HepG2 (cell line): ENCODE data around the gene PRTN3. TPM values are rescaled to one million over a fixed set of nuclear protein-coding genes. Genes with fewer than 3 reads are reported as not detected.
A peak's percentile ranks its signal among the peaks of the same experiment; 100 is the strongest.

Source experiments
- ATAC-seq: fragments of 200-7000 bp; cut with Tn5 transposase; 3 replicates; pipeline ENCODE4 v1.9.1; 2020; ENCODE audit warnings: mild to moderate bottlenecking, moderate library complexity
- Bru-seq: library from RNA; stranded (reverse); fragments of 400-500 nt; gene quantifications from one replicate; lab custom pipeline; 2021; lab: Mats Ljungman, UMichigan
- BruChase-seq, 2 experiments: library from RNA; stranded (reverse); fragments of 400-500 nt; gene quantifications; one replicate each; lab custom pipeline; 2021; lab: Mats Ljungman, UMichigan
- BruUV-seq: library from RNA; stranded (reverse); fragments of 400-500 nt; replicated peaks from 2 replicates; lab custom pipeline; 2021; lab: Mats Ljungman, UMichigan
- CTCF ChIA-PET: fragments of 300-600 bp; formaldehyde crosslinking; extraction: SDS; loops from one replicate; lab custom pipeline; 2021; ENCODE audit warnings: low total read pairs, inconsistent platforms, low intra/inter-chr PET ratio; lab: Yijun Ruan, JAX
- POLR2A ChIA-PET: fragments of 350-600 bp; sonication (Branson Sonifier 250); formaldehyde crosslinking; loops from one replicate; lab custom pipeline; 2020; ENCODE audit warnings: antibody characterized with exemption, inconsistent platforms; lab: Yijun Ruan, JAX
- DNase-seq: peaks from one replicate; pipeline ENCODE4 v3.0.0-alpha.2; 2015; ENCODE audit warnings: low spot score
- FAIRE-seq: peaks from 3 replicates; lab custom pipeline; 2011; peaks lifted over from hg19 to GRCh38; lab: Jason Lieb, UNC
- H2AFZ ChIP-seq: one replicate; pipeline ENCODE4 v1.6.1; 2011; ENCODE audit warnings: low read length, inconsistent platforms
- H3K27ac ChIP-seq: fragments of 300-600 bp; 3 replicates; pipeline ENCODE4 v1.8.0; 2011; ENCODE audit warnings: mixed run types, mild to moderate bottlenecking, mixed read lengths, low read length, inconsistent platforms; ENCODE audit not compliant: insufficient read depth; ENCODE audit errors: extremely low read length
- H3K27me3 ChIP-seq, 2 experiments: fragments of 200-600 bp in 1 of 2; 2 replicates in 1 of 2; 3 replicates in 1 of 2; pipeline versions ENCODE4 v1.6.0 to v1.8.0; 2011; ENCODE audit warnings: low read length in 2 of 2, mild to moderate bottlenecking in 2 of 2, moderate library complexity in 2 of 2, inconsistent platforms in 1 of 2; ENCODE audit not compliant: insufficient read depth in 2 of 2, control insufficient read depth in 1 of 2
- H3K36me3 ChIP-seq, 2 experiments: fragments of 200-600 bp in 1 of 2; replicated peaks in 1 of 2; 2 replicates in 1 of 2; 3 replicates in 1 of 2; pipeline versions ENCODE4 v1.5.1 to v1.8.0; 2011; ENCODE audit warnings: low read length in 2 of 2, inconsistent platforms in 1 of 2; ENCODE audit not compliant: insufficient read depth in 2 of 2, control insufficient read depth in 1 of 2
- H3K4me1 ChIP-seq: 2 replicates; pipeline ENCODE4 v1.5.1; 2012; ENCODE audit warnings: low read length, inconsistent platforms; ENCODE audit not compliant: insufficient read depth
- H3K4me2 ChIP-seq: 2 replicates; pipeline ENCODE4 v1.6.0; 2011; ENCODE audit warnings: low read depth, low read length, inconsistent platforms
- H3K4me3 ChIP-seq, 3 experiments: fragments of 200-600 bp in 1 of 3; sonication (generic), shearing (Covaris generic) in 1 of 3; replicated peaks in 1 of 3; 2 replicates each; pipeline ENCODE4 v1.5.1; 2011 to 2016; ENCODE audit warnings: low read length in 3 of 3, inconsistent platforms in 2 of 3, low read depth in 2 of 3, mild to moderate bottlenecking in 2 of 3, control low read depth in 1 of 3, mixed read lengths in 1 of 3; ENCODE audit not compliant: insufficient read depth in 1 of 3
- H3K79me2 ChIP-seq: one replicate; pipeline ENCODE4 v1.6.1; 2011; ENCODE audit warnings: low read length, inconsistent platforms; ENCODE audit not compliant: insufficient read depth
- H3K9ac ChIP-seq: 2 replicates; pipeline ENCODE4 v1.6.0; 2011; ENCODE audit warnings: mild to moderate bottlenecking, low read depth, low read length, inconsistent platforms; ENCODE audit not compliant: insufficient read depth
- H3K9me3 ChIP-seq: 2 replicates; pipeline ENCODE4 v1.5.1; 2012; ENCODE audit warnings: mild to moderate bottlenecking, low read length
- H4K20me1 ChIP-seq: 2 replicates; pipeline ENCODE4 v1.6.0; 2011; ENCODE audit warnings: inconsistent platforms, mild to moderate bottlenecking, low read length, moderate library complexity; ENCODE audit not compliant: insufficient read depth
- FUBP1 ChIP-seq: sonication (generic); formaldehyde crosslinking; IDR thresholded peaks from 2 replicates; pipeline ENCODE4 v1.5.1; 2020; ENCODE audit warnings: missing genetic modification reagents, mild to moderate bottlenecking, borderline replicate concordance
- HNRNPL ChIP-seq: fragments of 200-400 bp; formaldehyde crosslinking; IDR thresholded peaks from 2 replicates; pipeline ENCODE4 v1.6.1; 2017; ENCODE audit warnings: mild to moderate bottlenecking, low read depth, low read length
- ZNF687 ChIP-seq: sonication (generic); formaldehyde crosslinking; IDR thresholded peaks from 2 replicates; pipeline ENCODE4 v1.5.1; 2020; ENCODE audit warnings: mild to moderate bottlenecking, missing genetic modification reagents, moderate library complexity
- WGBS: methylation state at CpG from one replicate; pipeline ENCODE4 v1.1.6; 2017; ENCODE audit warnings: low lambda C conversion rate; 5-methylcytosine and 5-hydroxymethylcytosine counted together
- in situ Hi-C: cut with HindIII; loops from 2 replicates; pipeline ENCODE4 v1.10.0; 2017; ENCODE audit warnings: low pct_unique_long_range_greater_than_20kb; ENCODE audit not compliant: extremely low pct_ligation_motif_present
- intact Hi-C: fragments of 100-400 bp; cut with micrococcal nuclease; formaldehyde crosslinking; loops from one replicate; pipeline ENCODE4 v1.10.0; 2022; ENCODE audit not compliant: unreplicated experiment
- long read RNA-seq, 2 experiments: library from RNA in 1 of 2; library from polyadenylated mRNA in 1 of 2; stranded (forward) in 1 of 2; unstranded in 1 of 2; transcript quantifications; one replicate each; pipeline ENCODE4 v2.0.0, GENCODE V29; 2019 to 2022
- polyA minus RNA-seq, 3 experiments: library from RNA; depleted of rRNA, polyadenylated mRNA; stranded (reverse); fragments of >200 nt; gene quantifications; 2 replicates each; pipeline ENCODE4 v1.2.3, GENCODE V29; 2011; ENCODE audit warnings: low replicate concordance in 1 of 3
- polyA plus RNA-seq, 8 experiments: library from polyadenylated mRNA; depleted of rRNA in 3 of 8; stranded (reverse) in 7 of 8; unstranded in 1 of 8; fragments of >200 nt; fragmentation: Illumina TruSeq in 4 of 8; extraction: Trizol in 4 of 8; gene quantifications; 2 replicates each; pipeline versions ENCODE4 v1.2.1 to v1.2.3, GENCODE V29; 2011 to 2016; ENCODE audit warnings: low read depth in 4 of 8, missing spikeins in 1 of 8, mixed read lengths in 1 of 8; ENCODE audit not compliant: insufficient read depth in 1 of 8
- total RNA-seq, 5 experiments: library from RNA; depleted of rRNA; stranded (reverse); fragments of >200 nt; fragmentation: Illumina TruSeq; extraction: Trizol; gene quantifications; 2 replicates each; pipeline ENCODE4 v1.2.3, GENCODE V29; 2016; ENCODE audit warnings: low read depth in 1 of 5

The PRTN3 gene
- not detected in 2 replicates for total RNA-seq (2016; rRNA removed; fragmentation: Illumina TruSeq; extraction: Trizol)
- total RNA-seq (2016; cell fraction: cytosol; rRNA removed; fragmentation: Illumina TruSeq; extraction: Trizol; ENCODE audit: low read depth) = not detected in 2 replicates
- not detected in 2 replicates for total RNA-seq (2016; cell fraction: insoluble cytoplasmic fraction; rRNA removed; fragmentation: Illumina TruSeq; extraction: Trizol)
- total RNA-seq (2016; cell fraction: membrane; rRNA removed; fragmentation: Illumina TruSeq; extraction: Trizol) = not detected in 2 replicates
- not detected in 2 replicates for total RNA-seq (2016; cell fraction: nucleus; rRNA removed; fragmentation: Illumina TruSeq; extraction: Trizol)
- polyA plus RNA-seq (2011; rRNA removed) = 0.10 TPM in 1 of 2 replicates, not detected in the other
- 0.17 TPM in 1 of 2 replicates, not detected in the other for polyA plus RNA-seq (2011; cell fraction: cytosol; rRNA removed)
- polyA plus RNA-seq (2011; cell fraction: nucleus; rRNA removed) = 0.14 and 0.16 TPM in 2 replicates
- not detected in 2 replicates for polyA plus RNA-seq (2012)
- not detected in 2 replicates for polyA plus RNA-seq (2016; cell fraction: cytosol; fragmentation: Illumina TruSeq; extraction: Trizol; ENCODE audit: low read depth)
- polyA plus RNA-seq (2016; cell fraction: insoluble cytoplasmic fraction; fragmentation: Illumina TruSeq; extraction: Trizol; ENCODE audit: low read depth) = not detected in 2 replicates
- not detected in 2 replicates for polyA plus RNA-seq (2016; cell fraction: membrane; fragmentation: Illumina TruSeq; extraction: Trizol; ENCODE audit: low read depth)
- not detected in 2 replicates for polyA plus RNA-seq (2016; cell fraction: nucleus; fragmentation: Illumina TruSeq; extraction: Trizol; ENCODE audit: insufficient read depth, low read depth)
- 0.14 TPM in 1 of 2 replicates, not detected in the other for polyA minus RNA-seq (2011; rRNA and poly(A)+ RNA removed; ENCODE audit: low replicate concordance)
- polyA minus RNA-seq (2011; cell fraction: cytosol; rRNA and poly(A)+ RNA removed) = not detected in 2 replicates
- not detected in 2 replicates for polyA minus RNA-seq (2011; cell fraction: nucleus; rRNA and poly(A)+ RNA removed)
- Bru-seq, nascent RNA = not detected
- BruChase-seq, experiment 1, labeled RNA remaining after a 6-hour chase = not detected
- not detected for BruChase-seq, experiment 2, labeled RNA remaining after a 2-hour chase
- long read RNA-seq, experiment 1 = 0 reads
- long read RNA-seq, experiment 2 = 0 reads

- no peak for ATAC-seq
- TF ChIP-seq FUBP1 (CRISPR knock-in tag) (no peak), ZNF687 (CRISPR knock-in tag) (peak; percentile 44; the same call in 1 of the 2 replicates), HNRNPL (peak; percentile 75; the same call in 1 of the 2 replicates)
- no TSS peak for BruUV-seq
- no peak for DNase-seq
- H3K27me3 ChIP-seq = peaks cover 13 to 60% of the 10 kb centered on the region in 2 experiments
- H4K20me1 ChIP-seq = no peaks in the 10 kb centered on the region
- H3K4me1 ChIP-seq = peaks cover 29% of the 10 kb centered on the region
- intact Hi-C loops (no loop called here), in situ Hi-C loops (no loop called here)
- H3K4me3 ChIP-seq = no peak within 1 kb of the TSS
- FAIRE-seq = no peak
- H3K79me2 ChIP-seq = no peaks in the 10 kb centered on the region
- H3K9me3 ChIP-seq = no peaks in the 10 kb centered on the region
- WGBS = 30% methylated on average over 2 of the region's 24 CpGs
- H3K4me2 ChIP-seq = no peak within 1 kb of the TSS
- H3K36me3 ChIP-seq = no peaks in the 10 kb centered on the region
- H2AFZ ChIP-seq = no peak within 1 kb of the TSS
- CTCF ChIA-PET = no interaction called here
- no peak within 1 kb of the TSS for H3K27ac ChIP-seq
- no peak within 1 kb of the TSS for H3K9ac ChIP-seq
- POLR2A ChIA-PET = interaction anchor here (1.0 kb wide), 1 partner anchor 44 kb away, joined by 3 read pairs; no protein-coding TSS in a partner anchor
Observed at GRCh38 chr19:840519-841206, at the start of gene PRTN3. TSS of gene PRTN3 (plus strand) at chr19:840999. CDS start at chr19:841009, 10 bp downstream.
